KMS-11 (cell line): ENCODE measurements around the gene SORL1-AS1.

Source experiments
- H2AFZ ChIP-seq: fragments of 200-600 bp; sonication (generic); 2 replicates; pipeline ENCODE4 v1.6.1; 2016; ENCODE audit warnings: antibody characterized with exemption, mixed run types, low read depth
- H3K27ac ChIP-seq: fragments of 200-600 bp; sonication (generic); 2 replicates; pipeline ENCODE4 v1.6.1; 2016; ENCODE audit warnings: mild to moderate bottlenecking, mixed run types
- H3K27me3 ChIP-seq: fragments of 200-600 bp; sonication (generic); 2 replicates; pipeline ENCODE4 v1.6.1; 2017; ENCODE audit warnings: mild to moderate bottlenecking, low read depth, mixed run types, moderate library complexity; ENCODE audit not compliant: insufficient read depth
- H3K36me3 ChIP-seq: fragments of 200-600 bp; sonication (generic); 2 replicates; pipeline ENCODE4 v1.6.1; 2017; ENCODE audit warnings: mild to moderate bottlenecking, mixed run types; ENCODE audit not compliant: insufficient read depth
- H3K4me1 ChIP-seq: fragments of 200-600 bp; sonication (generic); 2 replicates; pipeline ENCODE4 v1.6.1; 2016; ENCODE audit warnings: mild to moderate bottlenecking, low read depth, mixed run types; ENCODE audit not compliant: poor library complexity, severe bottlenecking
- H3K4me2 ChIP-seq: fragments of 200-600 bp; sonication (generic); 2 replicates; pipeline ENCODE4 v1.7.0; 2016; ENCODE audit warnings: mild to moderate bottlenecking, mixed run types
- H3K4me3 ChIP-seq: fragments of 200-600 bp; sonication (generic); IDR thresholded peaks from 2 replicates; pipeline ENCODE4 v1.6.1; 2017; ENCODE audit warnings: low read depth, low read length, mixed read lengths; ENCODE audit not compliant: insufficient read depth
- H3K79me2 ChIP-seq: fragments of 200-600 bp; sonication (generic); 2 replicates; pipeline ENCODE4 v1.6.1; 2016; ENCODE audit warnings: low read depth, mixed run types; ENCODE audit not compliant: insufficient read depth
- H3K9ac ChIP-seq: fragments of 200-600 bp; sonication (generic); 2 replicates; pipeline ENCODE4 v1.6.1; 2016; ENCODE audit warnings: mild to moderate bottlenecking, mixed run types
- H4K20me1 ChIP-seq: fragments of 200-600 bp; sonication (generic); 2 replicates; pipeline ENCODE4 v1.6.1; 2016; ENCODE audit warnings: mild to moderate bottlenecking, mixed run types; ENCODE audit not compliant: insufficient read depth
- CTCF ChIP-seq: fragments of 200-600 bp; sonication (generic); conservative IDR thresholded peaks from 2 replicates; pipeline ENCODE4 v1.6.1; 2017; ENCODE audit warnings: low read depth, mild to moderate bottlenecking, antibody characterized with exemption, low read length, moderate library complexity, mixed read lengths

The SORL1-AS1 gene

DNA sequence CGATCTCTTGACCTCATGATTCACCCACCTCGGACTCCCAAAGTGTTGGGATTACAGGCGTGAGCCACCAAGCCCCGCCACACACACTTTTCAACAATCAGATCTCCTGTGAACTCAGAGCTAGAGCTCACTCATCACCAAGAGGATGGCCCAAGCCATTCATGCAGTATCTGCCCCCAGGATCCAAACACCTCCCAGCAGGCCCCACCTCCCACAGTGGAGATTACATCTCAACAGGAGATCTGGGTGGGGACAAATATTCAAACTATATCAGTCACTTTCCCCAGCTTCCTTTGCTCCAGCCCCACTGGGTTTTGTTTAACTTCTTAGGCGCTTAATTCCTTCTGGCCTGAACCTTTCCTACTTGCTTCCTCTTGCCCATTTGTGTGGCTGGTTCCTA, 26.9 kb downstream of the SORL1-AS1 start:
- Histone ChIP-seq H3K4me1 (peaks cover 21% of the 10 kb centered on the region), H3K27me3 (no peaks in the 10 kb centered on the region), H2AFZ (no peak overlapping the region), H3K4me2 (no peak overlapping the region), H3K4me3 (no peak overlapping the region), H3K9ac (no peak overlapping the region), H4K20me1 (no peaks in the 10 kb centered on the region), H3K27ac (no peak overlapping the region), H3K79me2 (no peaks in the 10 kb centered on the region), H3K36me3 (no peaks in the 10 kb centered on the region)
- no peak for TF ChIP-seq CTCF

- H3K4me2 ChIP-seq = no peak overlapping the region
- no peaks in the 10 kb centered on the region for H3K36me3 ChIP-seq
- H3K79me2 ChIP-seq = no peaks in the 10 kb centered on the region
- H3K4me3 ChIP-seq = no peak overlapping the region
- no peaks in the 10 kb centered on the region for H4K20me1 ChIP-seq
- no peak for TF ChIP-seq CTCF
- no peak overlapping the region for H3K27ac ChIP-seq
- peaks cover 53% of the 10 kb centered on the region for H3K4me1 ChIP-seq
- no peak overlapping the region for H3K9ac ChIP-seq
- no peaks in the 10 kb centered on the region for H3K27me3 ChIP-seq
- H2AFZ ChIP-seq = no peak overlapping the region
Measured at GRCh38 chr11:121422675-121423074, 30.1 kb downstream of the SORL1-AS1 start.

DNA sequence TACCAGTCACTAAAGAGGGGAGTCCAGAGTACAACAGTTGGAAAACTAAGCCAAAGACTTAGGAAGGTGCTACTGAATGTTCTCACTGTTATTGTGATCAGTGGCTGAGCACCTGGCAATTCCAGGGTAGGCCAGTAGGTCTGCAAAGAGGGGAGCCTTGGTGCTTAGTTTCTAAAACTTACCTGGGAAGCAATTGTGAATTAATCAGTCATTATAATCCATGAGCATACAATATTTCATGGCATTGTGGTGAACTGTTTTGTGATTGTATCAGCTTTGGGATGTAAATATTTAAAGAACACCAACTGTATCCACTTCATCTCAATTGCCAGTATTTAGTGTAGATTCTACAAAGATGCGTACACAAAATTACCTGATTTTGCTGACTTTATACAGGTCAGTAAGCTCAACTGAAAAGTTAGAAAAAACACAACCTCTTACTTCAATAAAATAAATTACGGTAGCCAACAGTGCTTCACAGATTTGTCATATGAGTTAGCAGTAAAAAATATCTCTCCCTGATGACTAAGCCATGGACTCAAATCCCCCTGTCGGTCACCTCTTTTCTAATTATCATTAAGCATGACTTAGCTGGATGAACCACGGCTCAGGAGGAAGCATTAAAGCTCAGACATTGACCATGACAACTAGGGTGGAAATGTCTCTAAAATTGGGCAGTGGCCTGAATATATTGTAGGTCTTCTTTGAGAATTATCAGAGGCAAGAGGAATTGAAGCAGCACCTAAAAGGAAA, 31.4 kb downstream of the SORL1-AS1 start:
- Histone ChIP-seq H2AFZ (no peak overlapping the region), H3K36me3 (no peaks in the 10 kb centered on the region), H3K27me3 (no peaks in the 10 kb centered on the region), H3K4me3 (no peak overlapping the region), H3K27ac (peak overlapping the region; percentile 75), H3K79me2 (no peaks in the 10 kb centered on the region), H3K4me1 (peaks cover 64% of the 10 kb centered on the region), H4K20me1 (no peaks in the 10 kb centered on the region), H3K9ac (no peak overlapping the region; the same call in 1 of the 2 replicates), H3K4me2 (peak overlapping the region; percentile 73; the same call in 1 of the 2 replicates)
- TF ChIP-seq CTCF = no peak

DNA sequence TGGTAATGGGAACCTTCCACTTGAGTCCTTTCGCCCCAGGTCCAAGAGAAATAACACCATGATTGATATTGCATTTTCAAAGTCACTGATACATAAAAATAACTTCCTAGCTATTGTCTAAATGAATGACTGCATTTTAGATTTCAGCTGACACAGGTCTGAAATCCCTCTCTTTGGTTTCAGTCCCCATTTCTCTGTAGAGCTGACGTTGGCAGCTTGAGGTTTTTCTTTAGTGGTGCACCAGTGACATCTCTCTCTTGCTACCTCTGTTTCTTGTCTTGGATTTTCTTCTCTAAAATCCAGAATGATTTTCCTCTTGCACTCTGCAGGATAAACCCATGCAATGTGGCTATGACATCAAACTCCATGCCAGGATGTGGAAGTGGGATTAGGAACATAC, 32.4 kb downstream of the SORL1-AS1 start:
- H3K4me2 ChIP-seq = peak overlapping the region; percentile 73
- peaks cover 74% of the 10 kb centered on the region for H3K4me1 ChIP-seq
- H2AFZ ChIP-seq = peak overlapping the region; percentile 25; the same call in 1 of the 2 replicates
- no peaks in the 10 kb centered on the region for H3K27me3 ChIP-seq
- H4K20me1 ChIP-seq = no peaks in the 10 kb centered on the region
- peak overlapping the region; percentile 25; the same call in 1 of the 2 replicates for H3K9ac ChIP-seq
- H3K4me3 ChIP-seq = no peak overlapping the region
- no peaks in the 10 kb centered on the region for H3K79me2 ChIP-seq
- TF ChIP-seq CTCF = no peak
- peak overlapping the region; percentile 75 for H3K27ac ChIP-seq
- H3K36me3 ChIP-seq = no peaks in the 10 kb centered on the region
